GM21381 (cell line): ENCODE results near the gene ERC1.
"Not testable (repeated sequence)": the region's sequence is repeated elsewhere in the genome, so short reads cannot be mapped to it uniquely, and the experiment has no call there.

Experiments
- ATAC-seq: cut with Tn5 transposase; IDR thresholded peaks from one replicate; pipeline ENCODE4 v1.9.1; 2021; ENCODE audit warnings: mild to moderate bottlenecking, moderate library complexity; ENCODE audit not compliant: unreplicated experiment

ERC1 gene

DNA sequence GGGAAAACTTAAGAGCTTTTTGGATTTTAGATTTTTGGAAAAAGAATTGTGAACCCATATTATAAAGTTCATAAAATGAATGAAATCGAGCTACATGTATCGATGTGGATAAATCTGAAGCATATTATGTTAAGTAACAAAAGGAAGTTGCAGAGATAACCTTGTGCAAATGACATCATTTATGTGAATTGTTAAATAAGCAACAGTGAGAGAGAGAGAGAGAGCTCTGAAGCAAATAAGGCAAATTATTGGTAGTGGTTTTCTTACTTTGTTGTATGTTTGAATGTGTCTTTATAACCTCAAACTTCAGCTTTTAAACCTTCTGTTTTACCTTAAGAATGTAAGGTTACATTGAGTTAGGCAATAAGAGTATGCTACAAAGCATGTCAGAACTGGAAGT lies 78.8 kb downstream of the ERC1 start:
- ATAC-seq = no peak

DNA sequence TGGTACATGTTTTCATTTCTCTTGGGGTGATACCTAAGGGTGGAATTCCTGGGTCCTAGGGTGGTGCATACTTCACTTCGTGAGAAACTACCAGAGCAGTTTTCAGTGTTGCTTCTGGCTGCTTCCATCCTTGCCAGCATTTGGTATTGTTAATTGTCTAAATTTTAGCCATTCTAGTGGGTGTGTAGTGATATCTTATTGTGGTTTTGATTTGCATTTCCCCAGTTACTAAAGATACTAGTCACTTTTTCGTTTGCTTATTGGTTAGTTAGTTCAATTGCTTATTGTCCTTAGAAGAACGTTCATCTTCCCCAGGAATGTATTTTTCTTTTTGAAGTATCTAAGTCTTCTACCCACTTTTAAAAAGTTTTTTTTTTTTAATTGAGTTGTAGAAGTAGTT lies 80.2 kb downstream of the ERC1 start:
- no peak for ATAC-seq

GRCh38 chr12:1073652-1074051 lies 82.6 kb downstream of the ERC1 start:
- no peak for ATAC-seq

- no peak for ATAC-seq
These were observed 86.2 kb downstream of the ERC1 start for GRCh38 chr12:1077036-1077803.

DNA sequence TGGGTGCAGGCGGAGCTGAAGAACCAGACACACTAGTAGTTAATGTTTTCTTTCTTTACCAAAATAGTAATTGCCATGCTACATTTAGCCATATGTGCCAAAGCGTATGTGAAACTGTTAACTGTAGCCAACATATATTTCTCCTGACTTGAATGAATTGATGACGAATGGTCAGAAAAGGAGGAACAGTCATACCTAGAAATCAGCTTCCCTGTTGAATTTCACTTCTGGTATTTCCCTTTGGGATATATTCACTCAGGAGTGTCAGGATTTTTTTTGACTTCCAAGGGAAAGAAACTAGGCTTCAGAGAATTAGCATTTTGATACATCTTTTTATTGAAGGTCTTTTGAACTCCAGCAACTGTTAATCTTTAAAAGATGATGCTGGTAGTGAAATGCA lies 87.0 kb downstream of the ERC1 start:
- no peak for ATAC-seq

GRCh38 chr12:1080520-1081223 lies 89.6 kb downstream of the ERC1 start:
- no peak for ATAC-seq

GRCh38 chr12:1083151-1083888 lies 92.3 kb downstream of the ERC1 start:
- no peak for ATAC-seq

GRCh38 chr12:1083889-1084262 lies 92.9 kb downstream of the ERC1 start:
- ATAC-seq = no peak

DNA sequence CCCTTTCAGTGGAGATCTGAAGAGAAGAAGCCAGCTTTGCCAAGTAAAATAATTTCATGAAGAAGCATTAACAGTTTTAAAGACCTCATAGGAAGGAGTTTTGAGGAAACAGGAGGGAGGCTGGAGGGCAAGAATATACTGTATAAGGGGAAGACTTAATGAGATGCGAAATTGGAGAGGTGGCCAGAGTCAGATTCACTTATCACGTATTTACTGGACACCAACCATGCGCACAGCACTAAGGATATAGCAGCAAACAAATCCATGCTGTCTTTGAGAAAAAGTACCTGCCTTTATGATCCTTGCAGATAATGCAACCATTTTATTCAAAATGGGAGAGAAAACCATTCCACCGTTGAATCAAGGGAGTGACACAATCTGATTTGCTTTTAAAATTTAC lies 100.3 kb downstream of the ERC1 start:
- no peak for ATAC-seq

DNA sequence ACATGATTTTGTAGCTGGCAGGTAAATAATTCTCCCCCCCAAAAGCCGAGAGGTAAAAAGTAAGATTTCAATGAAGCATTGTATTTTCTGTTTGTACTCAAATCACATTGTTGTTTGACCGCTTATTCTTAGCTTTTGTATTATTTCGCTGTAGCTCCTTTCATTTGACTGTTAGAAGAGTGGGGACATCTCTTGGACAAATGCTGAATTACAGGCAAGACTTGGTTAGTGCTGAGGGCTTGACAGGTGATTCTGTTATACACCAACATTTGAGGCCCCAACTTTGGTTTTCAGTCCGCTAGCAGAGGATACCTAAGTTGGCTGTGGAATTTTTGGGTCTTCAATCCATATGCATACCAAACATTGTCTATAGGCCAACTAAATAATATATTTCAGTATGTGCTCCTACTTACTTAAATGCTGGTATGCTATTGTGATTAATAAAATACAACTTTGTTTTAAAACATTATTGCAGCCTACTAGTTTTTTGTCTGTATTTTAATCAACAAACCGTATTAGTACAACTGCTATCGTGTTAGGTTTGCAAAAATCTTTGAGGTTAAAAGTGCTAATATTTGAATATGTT lies 102.2 kb downstream of the ERC1 start:
- no peak for ATAC-seq

GRCh38 chr12:1094714-1095113 lies 103.7 kb downstream of the ERC1 start:
- no peak for ATAC-seq

- ATAC-seq = peak; percentile 45
These were observed 108.1 kb downstream of the ERC1 start for GRCh38 chr12:1099158-1099557.

DNA sequence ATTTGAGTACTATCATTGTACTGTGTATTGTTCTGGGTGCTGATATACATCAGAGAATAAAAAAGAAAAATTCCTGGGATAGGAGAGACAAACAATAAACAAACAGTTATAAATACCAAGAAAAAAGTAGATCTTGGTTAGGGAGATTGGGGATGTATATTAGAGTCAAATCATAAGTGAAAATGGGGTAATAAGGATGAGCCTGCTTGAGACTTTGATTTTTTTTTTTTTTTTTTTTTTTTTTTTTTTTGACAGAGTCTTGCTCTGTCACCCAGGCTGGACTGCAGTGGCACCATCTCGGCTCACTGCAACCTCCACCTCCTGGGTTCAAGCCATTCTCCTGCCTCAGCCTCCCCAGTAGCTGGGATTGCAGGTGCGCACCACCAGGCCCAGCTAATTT lies 108.6 kb downstream of the ERC1 start:
- not testable (repeated sequence) for ATAC-seq

GRCh38 chr12:1102115-1102514 lies 111.1 kb downstream of the ERC1 start:
- no peak for ATAC-seq

DNA sequence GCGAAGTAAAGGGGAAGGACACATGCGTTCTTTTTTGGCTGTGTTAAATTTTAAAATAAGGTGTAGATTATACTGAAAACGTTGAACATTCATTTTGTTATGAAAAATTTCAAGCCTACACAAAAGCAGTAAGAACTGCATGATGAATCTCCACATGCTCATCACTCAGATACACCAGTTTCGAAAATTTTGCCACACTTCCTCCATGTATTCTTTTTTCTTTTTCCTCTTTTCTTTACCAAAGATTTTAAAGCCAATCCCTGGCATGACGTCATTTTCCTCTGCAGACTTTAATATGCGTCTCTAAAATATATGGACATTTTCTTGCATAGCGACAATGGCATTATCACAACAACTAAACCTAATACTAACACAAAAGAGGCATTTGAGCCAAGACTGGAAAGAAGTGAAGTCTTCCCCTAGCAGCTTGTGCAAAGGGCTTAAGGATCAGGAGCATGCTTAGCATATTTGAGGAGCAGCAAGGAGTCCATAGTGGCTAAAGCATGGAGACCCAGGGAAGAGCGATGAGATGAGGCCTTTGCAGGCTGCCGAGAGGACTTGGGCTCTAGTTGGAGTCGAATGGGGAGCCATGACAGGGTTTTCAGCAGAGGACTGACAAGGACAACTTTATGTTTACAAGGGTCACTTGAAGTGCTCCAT lies 111.9 kb downstream of the ERC1 start:
- ATAC-seq = no peak

DNA sequence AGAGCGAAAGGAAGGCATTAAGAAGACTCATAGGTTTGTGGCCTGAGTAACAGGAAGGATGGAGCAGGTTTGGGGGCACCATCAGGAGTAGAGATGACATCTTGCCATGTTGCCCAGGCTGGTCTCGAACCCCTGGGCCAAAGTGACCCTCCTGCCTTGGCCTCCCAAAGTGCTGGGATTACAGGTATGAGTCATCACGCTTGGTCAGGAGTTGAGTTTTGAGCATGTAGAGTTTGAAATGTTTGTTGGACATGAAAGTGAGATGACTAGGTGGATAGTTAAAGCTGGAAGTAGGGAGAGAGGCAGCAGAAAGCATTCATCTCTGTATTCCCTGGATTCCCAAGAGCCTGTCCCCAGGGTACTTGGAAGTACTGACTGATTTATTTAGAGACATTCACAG lies 112.6 kb downstream of the ERC1 start:
- no peak for ATAC-seq

DNA sequence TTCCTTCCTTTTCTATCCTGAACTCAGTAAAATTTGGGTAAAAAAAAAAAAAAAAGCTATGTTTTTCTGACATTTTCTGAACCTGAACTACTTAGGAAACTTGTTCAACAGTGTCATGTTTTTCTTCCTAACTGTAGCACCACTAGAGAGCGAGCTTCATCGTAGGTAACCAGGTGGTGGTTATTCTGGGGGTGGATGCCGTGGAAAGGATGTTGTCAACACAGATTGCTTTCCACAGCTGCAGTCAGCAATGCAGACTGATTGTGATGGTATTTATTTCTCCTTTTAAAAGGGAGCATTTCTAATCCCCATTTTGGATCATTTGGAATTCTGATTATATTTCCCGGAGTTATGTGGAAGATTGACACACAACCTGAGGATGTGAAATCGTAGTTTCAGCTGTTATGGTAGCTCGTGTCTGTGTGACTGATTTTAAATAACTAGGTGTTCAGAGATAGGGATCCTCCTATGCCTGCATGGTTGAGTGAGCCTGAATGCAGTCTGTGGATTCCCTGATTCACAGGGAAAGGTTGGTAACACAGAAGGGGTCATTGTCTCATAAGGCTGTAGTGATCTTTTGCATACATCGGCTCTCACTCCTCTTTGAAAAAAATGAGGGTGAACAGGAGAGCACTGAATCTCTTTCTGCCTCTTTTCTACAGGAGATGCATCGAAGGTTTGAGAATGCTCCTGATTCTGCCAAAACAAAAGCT lies 113.2 kb downstream of the ERC1 start:
- no peak for ATAC-seq

DNA sequence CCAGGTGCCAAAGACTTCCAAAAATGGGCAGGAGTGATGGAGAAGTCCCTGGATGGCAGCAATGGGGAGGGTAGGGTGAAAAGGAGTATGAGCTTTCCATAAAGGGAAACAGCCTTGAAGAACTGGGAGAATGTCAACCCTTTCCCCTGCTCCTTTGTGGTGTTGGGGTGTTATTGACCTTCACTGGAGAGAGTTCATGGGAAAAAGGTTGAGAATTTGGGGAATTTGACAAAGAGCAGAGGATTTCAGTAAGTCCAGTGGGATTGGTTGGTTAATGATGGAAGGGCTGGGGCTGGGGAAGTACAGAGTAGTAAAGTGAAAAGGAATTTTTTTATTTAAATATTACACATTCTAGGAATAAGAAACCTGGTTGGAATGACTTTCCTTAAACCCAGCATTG lies 116.6 kb downstream of the ERC1 start:
- ATAC-seq = no peak

- peak; percentile 84 for ATAC-seq
These were observed 117.3 kb downstream of the ERC1 start for GRCh38 chr12:1108276-1108675.

GRCh38 chr12:1115484-1116231 lies 124.6 kb downstream of the ERC1 start:
- no peak for ATAC-seq
